HCT116 (cell line): ENCODE data around the gene DNAJA2. TPM values are rescaled to one million over a fixed set of nuclear protein-coding genes. Genes with fewer than 3 reads are reported as not detected.

Experiments used
- ATAC-seq: fragments of 200-7000 bp; cut with Tn5 transposase; 2 replicates; pipeline ENCODE4 v1.9.1; 2020; ENCODE audit warnings: mild to moderate bottlenecking, moderate library complexity
- BruUV-seq: library from RNA; stranded (reverse); fragments of 400-500 nt; replicated peaks from 2 replicates; lab custom pipeline; 2021; lab: Mats Ljungman, UMichigan
- CTCF ChIA-PET: fragments of 300-600 bp; sonication (Branson Sonifier 250); formaldehyde crosslinking; loops from one replicate; lab custom pipeline; 2021; ENCODE audit warnings: antibody characterized with exemption; lab: Charles Lee
- POLR2A ChIA-PET: fragments of 300-600, 350-600 bp; sonication (Branson Sonifier 250); formaldehyde crosslinking; loops from one replicate; lab custom pipeline; 2021; ENCODE audit warnings: antibody characterized with exemption; lab: Charles Lee
- RAD21 ChIA-PET, 2 experiments: fragments of 300-600 bp; sonication (Branson Sonifier 250); formaldehyde crosslinking; loops; one replicate each; lab custom pipeline; 2023; ENCODE audit warnings: low total read pairs in 2 of 2; ENCODE audit not compliant: uncharacterized antibody in 2 of 2, unreplicated experiment in 2 of 2, low non-redundant PET in 1 of 2; lab: Charles Lee
- DNase-seq: peaks from one replicate; pipeline ENCODE4 v3.0.0-alpha.2; 2010; ENCODE audit warnings: low read depth, low spot score
- H2AFZ ChIP-seq: fragments of 200-600 bp; shearing (Covaris generic), sonication (generic); 2 replicates; pipeline ENCODE4 v1.6.1; 2017; ENCODE audit warnings: low read depth, mixed run types, mixed read lengths, antibody characterized with exemption, low read length; ENCODE audit not compliant: poor library complexity, severe bottlenecking
- H3K27ac ChIP-seq: 2 replicates; pipeline ENCODE4 v1.5.1; 2012; ENCODE audit warnings: low read depth, low read length
- H3K27me3 ChIP-seq: fragments of 200-600 bp; sonication (generic); 2 replicates; pipeline ENCODE4 v1.6.1; 2016; ENCODE audit warnings: mixed run types, low read length, mixed read lengths; ENCODE audit not compliant: insufficient read depth
- H3K36me3 ChIP-seq, 2 experiments: fragments of 200-500 bp in 1 of 2; fragments of 200-600 bp in 1 of 2; sonication (Bioruptor generic) in 1 of 2; sonication (generic) in 1 of 2; 2 replicates each; pipeline versions ENCODE4 v1.5.1 to v1.6.1; 2014 to 2016; ENCODE audit warnings: low read length in 2 of 2, inconsistent platforms in 1 of 2, mixed read lengths in 1 of 2, mixed run types in 1 of 2; ENCODE audit not compliant: insufficient read depth in 2 of 2, control insufficient read depth in 1 of 2
- H3K4me1 ChIP-seq, 2 experiments: fragments of 200-600 bp in 1 of 2; sonication (generic) in 1 of 2; 2 replicates each; pipeline versions ENCODE4 v1.5.1 to v1.6.1; 2012 to 2017; ENCODE audit warnings: low read length in 2 of 2, inconsistent platforms in 1 of 2, mild to moderate bottlenecking in 1 of 2, mixed read lengths in 1 of 2, mixed run types in 1 of 2, moderate library complexity in 1 of 2; ENCODE audit not compliant: insufficient read depth in 2 of 2, control insufficient read depth in 1 of 2
- H3K4me2 ChIP-seq: fragments of 200-600 bp; sonication (generic); 2 replicates; pipeline ENCODE4 v1.6.1; 2017; ENCODE audit warnings: mixed run types, low read length, mixed read lengths
- H3K4me3 ChIP-seq, 2 experiments: fragments of 200-600 bp in 1 of 2; sonication (generic) in 1 of 2; replicated peaks in 1 of 2; 2 replicates each; pipeline ENCODE4 v1.5.1; 2011 to 2016; ENCODE audit warnings: low read length in 2 of 2, control low read depth in 1 of 2, low read depth in 1 of 2, mild to moderate bottlenecking in 1 of 2, mixed read lengths in 1 of 2, mixed run types in 1 of 2
- H3K79me2 ChIP-seq: fragments of 200-600 bp; sonication (generic); 2 replicates; pipeline ENCODE4 v1.6.1; 2017; ENCODE audit warnings: mild to moderate bottlenecking, mixed run types, low read length, moderate library complexity, mixed read lengths; ENCODE audit not compliant: insufficient read depth
- H3K9ac ChIP-seq: fragments of 200-600 bp; sonication (generic); 2 replicates; pipeline ENCODE4 v1.6.1; 2016; ENCODE audit warnings: low read length, mixed read lengths
- H3K9me2 ChIP-seq: fragments of 200-600 bp; sonication (generic), shearing (Covaris generic); 2 replicates; pipeline ENCODE4 v1.6.1; 2017; ENCODE audit warnings: mixed run types, mild to moderate bottlenecking, moderate library complexity; ENCODE audit not compliant: insufficient read depth
- H3K9me3 ChIP-seq, 2 experiments: fragments of 200-500 bp in 1 of 2; fragments of 200-600 bp in 1 of 2; sonication (Bioruptor generic) in 1 of 2; sonication (generic) in 1 of 2; 2 replicates each; pipeline ENCODE4 v1.6.1; 2014 to 2017; ENCODE audit warnings: low read length in 2 of 2, mixed read lengths in 2 of 2, inconsistent platforms in 1 of 2, low read depth in 1 of 2, mild to moderate bottlenecking in 1 of 2, mixed run types in 1 of 2, moderate library complexity in 1 of 2; ENCODE audit not compliant: control insufficient read depth in 1 of 2, insufficient read depth in 1 of 2
- H4K20me1 ChIP-seq: fragments of 200-600 bp; sonication (generic), shearing (Covaris generic); 2 replicates; pipeline ENCODE4 v1.6.1; 2017; ENCODE audit warnings: mixed run types, mild to moderate bottlenecking, moderate library complexity; ENCODE audit not compliant: insufficient read depth
- CBX3 ChIP-seq: IDR thresholded peaks from 2 replicates; pipeline ENCODE4 v1.6.1; 2012; ENCODE audit warnings: low read depth
- CEBPB ChIP-seq: IDR thresholded peaks from 2 replicates; pipeline ENCODE4 v1.6.1; 2012; ENCODE audit warnings: low read depth
- ELF1 ChIP-seq: IDR thresholded peaks from 2 replicates; pipeline ENCODE4 v1.6.1; 2012; ENCODE audit warnings: low read depth, borderline replicate concordance
- FOSL1 ChIP-seq: IDR thresholded peaks from 2 replicates; pipeline ENCODE4 v1.6.1; 2012; ENCODE audit warnings: low read depth
- POLR2A ChIP-seq: IDR thresholded peaks from 2 replicates; pipeline ENCODE4 v1.7.0; 2011; ENCODE audit warnings: borderline replicate concordance; ENCODE audit not compliant: insufficient read depth, insufficient read length; ENCODE audit errors: extremely low read depth
- POLR2AphosphoS5 ChIP-seq: IDR thresholded peaks from 2 replicates; pipeline ENCODE4 v1.6.1; 2011; ENCODE audit warnings: mild to moderate bottlenecking, low read depth, low read length, moderate library complexity
- RAD21 ChIP-seq: IDR thresholded peaks from 2 replicates; pipeline ENCODE4 v1.6.1; 2012; ENCODE audit warnings: low read depth, mild to moderate bottlenecking
- SIN3A ChIP-seq: IDR thresholded peaks from 2 replicates; pipeline ENCODE4 v1.6.1; 2012; ENCODE audit warnings: low read depth
- SP1 ChIP-seq: IDR thresholded peaks from 2 replicates; pipeline ENCODE4 v1.6.1; 2012; ENCODE audit warnings: low read depth
- SRF ChIP-seq: IDR thresholded peaks from 2 replicates; pipeline ENCODE4 v1.6.1; 2012; ENCODE audit warnings: low read depth
- YY1 ChIP-seq: IDR thresholded peaks from 2 replicates; pipeline ENCODE4 v1.6.1; 2011; ENCODE audit warnings: low read length, low read depth, moderate library complexity, mild to moderate bottlenecking; ENCODE audit not compliant: insufficient replicate concordance; ENCODE audit errors: extremely low read depth
- ZNF274 ChIP-seq: fragments of 200-500 bp; sonication (Bioruptor generic); IDR thresholded peaks from 2 replicates; pipeline ENCODE4 v1.6.1; 2014; ENCODE audit warnings: mild to moderate bottlenecking, low read depth, low read length, inconsistent platforms
- intact Hi-C: fragments of 100-400 bp; cut with micrococcal nuclease; formaldehyde crosslinking; loops from 2 replicates; pipeline ENCODE4 v1.10.0; 2022
- total RNA-seq: library from RNA; stranded (reverse); gene quantifications from one replicate; pipeline ENCODE4 v1.2.1, GENCODE V29; 2021; ENCODE audit not compliant: unreplicated experiment
- TF ChIP-seq, protein P1 (sequence below): IDR thresholded peaks from 2 replicates; pipeline ENCODE4 v1.6.1; 2012; ENCODE audit warnings: low read depth
- TF ChIP-seq, protein P2 (sequence below): IDR thresholded peaks from 2 replicates; pipeline ENCODE4 v1.6.1; 2012

DNAJA2 gene
- total RNA-seq, 1 experiment from 2014 or later: 68.2 TPM

DNA sequence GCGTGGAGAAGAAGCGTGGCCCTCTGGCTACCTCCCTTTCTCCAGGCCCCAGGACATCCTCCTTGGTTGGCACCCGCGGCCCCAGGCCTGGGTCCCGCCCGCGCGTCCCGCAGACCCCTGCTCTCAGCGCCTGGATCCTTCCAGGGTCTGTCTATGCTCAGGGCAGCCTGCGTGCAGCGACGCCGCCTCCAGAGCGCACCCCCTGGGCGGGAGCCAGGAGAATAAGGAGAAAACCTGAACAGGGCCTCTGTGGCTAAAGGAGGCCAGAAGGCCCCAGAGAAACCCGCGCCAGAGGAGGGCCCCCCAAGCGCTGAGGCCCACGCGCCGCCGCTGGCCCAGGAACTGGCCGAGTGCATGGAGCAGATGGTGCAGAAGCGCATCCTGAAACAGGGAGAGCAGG lies 40.4 kb upstream of the DNAJA2 start:
- POLR2A ChIA-PET: no interaction called here
- H3K9ac ChIP-seq: no peak overlapping the region
- RAD21 ChIA-PET: no interaction called here

More for the DNA sequence above, 40.4 kb upstream of the DNAJA2 start:
- Histone ChIP-seq H3K4me3 (no peak overlapping the region), H3K4me2 (no peak overlapping the region), H2AFZ (no peak overlapping the region), H3K36me3 (no peaks in the 10 kb centered on the region), H3K4me1 (peaks cover 5 to 11% of the 10 kb centered on the region in 2 experiments), H4K20me1 (no peaks in the 10 kb centered on the region), H3K27me3 (no peaks in the 10 kb centered on the region), H3K27ac (no peak overlapping the region), H3K9me3 (no peaks in the 10 kb centered on the region), H3K79me2 (no peaks in the 10 kb centered on the region), H3K9me2 (no peaks in the 10 kb centered on the region)
- CTCF ChIA-PET: no interaction called here
- TF ChIP-seq YY1 (no peak), ZNF274 (no peak), CEBPB (no peak), RAD21 (no peak), POLR2A (no peak), ELF1 (no peak), CBX3 (no peak), FOSL1 (no peak), SRF (no peak), SP1 (no peak), POLR2AphosphoS5 (no peak), SIN3A (no peak)
- TF ChIP-seq, protein P1, sequence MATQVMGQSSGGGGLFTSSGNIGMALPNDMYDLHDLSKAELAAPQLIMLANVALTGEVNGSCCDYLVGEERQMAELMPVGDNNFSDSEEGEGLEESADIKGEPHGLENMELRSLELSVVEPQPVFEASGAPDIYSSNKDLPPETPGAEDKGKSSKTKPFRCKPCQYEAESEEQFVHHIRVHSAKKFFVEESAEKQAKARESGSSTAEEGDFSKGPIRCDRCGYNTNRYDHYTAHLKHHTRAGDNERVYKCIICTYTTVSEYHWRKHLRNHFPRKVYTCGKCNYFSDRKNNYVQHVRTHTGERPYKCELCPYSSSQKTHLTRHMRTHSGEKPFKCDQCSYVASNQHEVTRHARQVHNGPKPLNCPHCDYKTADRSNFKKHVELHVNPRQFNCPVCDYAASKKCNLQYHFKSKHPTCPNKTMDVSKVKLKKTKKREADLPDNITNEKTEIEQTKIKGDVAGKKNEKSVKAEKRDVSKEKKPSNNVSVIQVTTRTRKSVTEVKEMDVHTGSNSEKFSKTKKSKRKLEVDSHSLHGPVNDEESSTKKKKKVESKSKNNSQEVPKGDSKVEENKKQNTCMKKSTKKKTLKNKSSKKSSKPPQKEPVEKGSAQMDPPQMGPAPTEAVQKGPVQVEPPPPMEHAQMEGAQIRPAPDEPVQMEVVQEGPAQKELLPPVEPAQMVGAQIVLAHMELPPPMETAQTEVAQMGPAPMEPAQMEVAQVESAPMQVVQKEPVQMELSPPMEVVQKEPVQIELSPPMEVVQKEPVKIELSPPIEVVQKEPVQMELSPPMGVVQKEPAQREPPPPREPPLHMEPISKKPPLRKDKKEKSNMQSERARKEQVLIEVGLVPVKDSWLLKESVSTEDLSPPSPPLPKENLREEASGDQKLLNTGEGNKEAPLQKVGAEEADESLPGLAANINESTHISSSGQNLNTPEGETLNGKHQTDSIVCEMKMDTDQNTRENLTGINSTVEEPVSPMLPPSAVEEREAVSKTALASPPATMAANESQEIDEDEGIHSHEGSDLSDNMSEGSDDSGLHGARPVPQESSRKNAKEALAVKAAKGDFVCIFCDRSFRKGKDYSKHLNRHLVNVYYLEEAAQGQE: no peak
- TF ChIP-seq, protein P2, sequence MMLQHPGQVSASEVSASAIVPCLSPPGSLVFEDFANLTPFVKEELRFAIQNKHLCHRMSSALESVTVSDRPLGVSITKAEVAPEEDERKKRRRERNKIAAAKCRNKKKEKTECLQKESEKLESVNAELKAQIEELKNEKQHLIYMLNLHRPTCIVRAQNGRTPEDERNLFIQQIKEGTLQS: no peak
- ATAC-seq (no peak), DNase-seq (no peak)
- intact Hi-C loops: loop anchor here (10.0 kb wide), 1 partner anchor 61 kb away; no protein-coding TSS in a partner anchor
- no TSS peak for BruUV-seq
